ENCODE results near the gene PLEKHA4. TPM values are rescaled to one million over a fixed set of nuclear protein-coding genes. Genes with fewer than 3 reads are reported as not detected.

The PLEKHA4 gene
- polyA plus RNA-seq, 1 donor (not counting 4 experiments of a cell fraction or from before 2014, with no cell fraction given) = 1.8 TPM

- dilution Hi-C loops (cut with MboI; ENCODE audit: extremely low pct_ligation_motif_present, low sequenced_read_pairs) = no loop called here
- Histone ChIP-seq H3K27me3 (ENCODE audit: control insufficient read depth, extremely low read depth, insufficient read depth, low read length) (no peaks in the 10 kb centered on the region), H3K4me1 (ENCODE audit: control insufficient read depth, extremely low read depth, insufficient read depth, low read length) (peaks cover 13% of the 10 kb centered on the region), H4K20me1 (ENCODE audit: control insufficient read depth, extremely low read depth, insufficient read depth, low read length) (no peaks in the 10 kb centered on the region), H3K36me3 (ENCODE audit: control insufficient read depth in 2 of 2, extremely low read depth in 1 of 2, insufficient read depth in 2 of 2, low read length in 2 of 2) (no peaks in the 10 kb centered on the region), H3K9ac (ENCODE audit: control insufficient read depth, extremely low read depth, insufficient read depth, low read length) (no peak overlapping the region), H3K79me2 (ENCODE audit: control insufficient read depth, insufficient read depth, low read length) (no peaks in the 10 kb centered on the region), H3K9me1 (ENCODE audit: control insufficient read depth, extremely low read depth, insufficient read depth, low read length) (no peaks in the 10 kb centered on the region), H3K4me2 (ENCODE audit: control insufficient read depth, extremely low read depth, insufficient read depth, low read depth, low read length) (no peak overlapping the region), H3K4me3 (ENCODE audit: control insufficient read depth in 2 of 3, extremely low read depth in 1 of 3, insufficient read depth in 2 of 3, low read depth in 1 of 3, low read length in 3 of 3) (no peak overlapping the region), H3K27ac (ENCODE audit: control insufficient read depth, insufficient read depth, low read length) (no peak overlapping the region), H3K9me3 (ENCODE audit: control insufficient read depth, low read depth, low read length) (no peaks in the 10 kb centered on the region), H2AFZ (ENCODE audit: control insufficient read depth, low read length) (peak overlapping the region; percentile 6)
- TF ChIP-seq EZH2 (IDR thresholded peaks at IDR 0.05; ENCODE audit: low read length) (no peak), CTCF (optimal IDR thresholded peaks at IDR 0.05 in 1 of 3, IDR thresholded peaks at IDR 0.05 in 1 of 3, conservative IDR thresholded peaks at IDR 0.05 in 1 of 3; ENCODE audit: extremely low read depth in 1 of 3, insufficient read depth in 2 of 3, low read length in 3 of 3) (peak in 1 of 3 experiments; percentile 8)
- no peak for FAIRE-seq
- DNase-seq (ENCODE audit: low read depth, low spot score) = no peak
These were observed 52.4 kb downstream of the PLEKHA4 start for GRCh38 chr19:48815870-48816501.

- no peak for FAIRE-seq
- no peak for TF ChIP-seq EZH2 (IDR thresholded peaks at IDR 0.05; ENCODE audit: low read length)
- TF ChIP-seq CTCF (optimal IDR thresholded peaks at IDR 0.05 in 1 of 3, IDR thresholded peaks at IDR 0.05 in 1 of 3, conservative IDR thresholded peaks at IDR 0.05 in 1 of 3; ENCODE audit: extremely low read depth in 1 of 3, insufficient read depth in 2 of 3, low read length in 3 of 3) = no peak
- Histone ChIP-seq H3K4me3 (ENCODE audit: control insufficient read depth in 2 of 3, extremely low read depth in 1 of 3, insufficient read depth in 2 of 3, low read depth in 1 of 3, low read length in 3 of 3) (no peak overlapping the region), H3K4me2 (ENCODE audit: control insufficient read depth, extremely low read depth, insufficient read depth, low read depth, low read length) (no peak overlapping the region), H3K36me3 (ENCODE audit: control insufficient read depth in 2 of 2, extremely low read depth in 1 of 2, insufficient read depth in 2 of 2, low read length in 2 of 2) (no peaks in the 10 kb centered on the region), H3K9ac (ENCODE audit: control insufficient read depth, extremely low read depth, insufficient read depth, low read length) (no peak overlapping the region), H3K4me1 (ENCODE audit: control insufficient read depth, extremely low read depth, insufficient read depth, low read length) (peaks cover 19% of the 10 kb centered on the region), H3K9me3 (ENCODE audit: control insufficient read depth, low read depth, low read length) (no peaks in the 10 kb centered on the region), H3K79me2 (ENCODE audit: control insufficient read depth, insufficient read depth, low read length) (peaks cover under 1% of the 10 kb centered on the region), H3K27ac (ENCODE audit: control insufficient read depth, insufficient read depth, low read length) (no peak overlapping the region), H3K27me3 (ENCODE audit: control insufficient read depth, extremely low read depth, insufficient read depth, low read length) (no peaks in the 10 kb centered on the region), H2AFZ (ENCODE audit: control insufficient read depth, low read length) (no peak overlapping the region), H3K9me1 (ENCODE audit: control insufficient read depth, extremely low read depth, insufficient read depth, low read length) (no peaks in the 10 kb centered on the region), H4K20me1 (ENCODE audit: control insufficient read depth, extremely low read depth, insufficient read depth, low read length) (no peaks in the 10 kb centered on the region)
- dilution Hi-C loops (cut with MboI; ENCODE audit: extremely low pct_ligation_motif_present, low sequenced_read_pairs) = no loop called here
- no peak for DNase-seq (ENCODE audit: low read depth, low spot score)
These were observed 53.5 kb downstream of the PLEKHA4 start for GRCh38 chr19:48814895-48815294.
